ENCODE data around the gene GLO1.

- TF ChIP-seq, protein P1, sequence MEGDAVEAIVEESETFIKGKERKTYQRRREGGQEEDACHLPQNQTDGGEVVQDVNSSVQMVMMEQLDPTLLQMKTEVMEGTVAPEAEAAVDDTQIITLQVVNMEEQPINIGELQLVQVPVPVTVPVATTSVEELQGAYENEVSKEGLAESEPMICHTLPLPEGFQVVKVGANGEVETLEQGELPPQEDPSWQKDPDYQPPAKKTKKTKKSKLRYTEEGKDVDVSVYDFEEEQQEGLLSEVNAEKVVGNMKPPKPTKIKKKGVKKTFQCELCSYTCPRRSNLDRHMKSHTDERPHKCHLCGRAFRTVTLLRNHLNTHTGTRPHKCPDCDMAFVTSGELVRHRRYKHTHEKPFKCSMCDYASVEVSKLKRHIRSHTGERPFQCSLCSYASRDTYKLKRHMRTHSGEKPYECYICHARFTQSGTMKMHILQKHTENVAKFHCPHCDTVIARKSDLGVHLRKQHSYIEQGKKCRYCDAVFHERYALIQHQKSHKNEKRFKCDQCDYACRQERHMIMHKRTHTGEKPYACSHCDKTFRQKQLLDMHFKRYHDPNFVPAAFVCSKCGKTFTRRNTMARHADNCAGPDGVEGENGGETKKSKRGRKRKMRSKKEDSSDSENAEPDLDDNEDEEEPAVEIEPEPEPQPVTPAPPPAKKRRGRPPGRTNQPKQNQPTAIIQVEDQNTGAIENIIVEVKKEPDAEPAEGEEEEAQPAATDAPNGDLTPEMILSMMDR (IDR thresholded peaks at IDR 0.05): no peak
- TF ChIP-seq EZH2 (IDR thresholded peaks at IDR 0.05; ENCODE audit: borderline replicate concordance, insufficient read depth, low read depth, low read length, poor library complexity, severe bottlenecking): no peak
Measured at GRCh38 chr6:38695227-38695900, 7.6 kb downstream of the GLO1 start.

All from B cell (primary cell).